Testis (tissue), 2 donors: ENCODE measurements around the gene FLNB.
"Not testable (repeated sequence)": the region's sequence is repeated elsewhere in the genome, so short reads cannot be mapped to it uniquely, and the experiment has no call there.

Experiments used
- CTCF ChIP-seq, 3 experiments: fragments of 450-650 bp in 2 of 3; fragments of 200-600 bp in 1 of 3; sonication (generic) in 1 of 3; IDR thresholded peaks; one replicate each; pipeline ENCODE4 v1.5.1; 2016 to 2019; ENCODE audit warnings: antibody characterized with exemption in 3 of 3, mild to moderate bottlenecking in 2 of 3, moderate library complexity in 1 of 3
- POLR2A ChIP-seq: fragments of 450-650 bp; IDR thresholded peaks from one replicate; pipeline ENCODE4 v1.6.1; 2017; ENCODE audit warnings: antibody characterized with exemption, mild to moderate bottlenecking, moderate library complexity

- TF ChIP-seq CTCF (IDR thresholded peaks at IDR 0.05); POLR2A: not testable (repeated sequence)
These were observed 47.7 kb downstream of the FLNB start for GRCh38 chr3:58055891-58056290.
